ENCODE measurements around the gene PARN.

Gene PARN

DNA sequence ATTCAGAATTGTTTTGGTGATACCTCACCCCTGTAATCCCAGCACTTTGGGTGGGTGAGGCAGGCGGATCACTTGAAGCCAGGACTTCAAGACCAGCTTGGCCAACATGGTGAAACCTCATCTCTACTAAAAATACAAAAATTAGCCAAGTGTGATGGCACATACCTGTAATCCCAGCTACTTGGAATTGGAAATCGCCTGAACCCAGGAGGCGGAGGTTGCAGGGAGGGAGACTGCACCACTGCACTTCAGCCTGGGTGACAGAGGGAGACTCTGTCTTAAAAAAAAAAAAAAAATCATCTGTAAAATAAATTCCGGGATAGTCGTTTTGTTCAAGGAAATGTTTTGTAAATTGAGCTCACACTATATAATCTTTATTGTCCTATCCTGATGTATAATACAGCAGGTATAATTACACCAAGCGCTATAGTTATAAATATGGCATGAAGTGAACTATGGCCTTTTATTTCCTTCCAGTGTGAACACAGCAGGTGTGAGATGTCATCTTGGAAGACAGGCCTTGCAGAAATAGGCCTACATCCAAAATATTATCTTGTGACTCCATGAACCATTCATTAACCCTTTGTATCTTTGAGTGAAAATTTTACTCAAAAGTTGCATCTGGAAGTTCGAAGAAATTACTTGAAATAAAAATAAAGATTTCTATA lies 38.6 kb upstream of the PARN start:
- no peak for DNase-seq (ENCODE audit: low read depth)
- no peak overlapping the region for H3K4me3 ChIP-seq (replicated peaks; ENCODE audit: low read depth, low read length)
- TF ChIP-seq, protein P1, sequence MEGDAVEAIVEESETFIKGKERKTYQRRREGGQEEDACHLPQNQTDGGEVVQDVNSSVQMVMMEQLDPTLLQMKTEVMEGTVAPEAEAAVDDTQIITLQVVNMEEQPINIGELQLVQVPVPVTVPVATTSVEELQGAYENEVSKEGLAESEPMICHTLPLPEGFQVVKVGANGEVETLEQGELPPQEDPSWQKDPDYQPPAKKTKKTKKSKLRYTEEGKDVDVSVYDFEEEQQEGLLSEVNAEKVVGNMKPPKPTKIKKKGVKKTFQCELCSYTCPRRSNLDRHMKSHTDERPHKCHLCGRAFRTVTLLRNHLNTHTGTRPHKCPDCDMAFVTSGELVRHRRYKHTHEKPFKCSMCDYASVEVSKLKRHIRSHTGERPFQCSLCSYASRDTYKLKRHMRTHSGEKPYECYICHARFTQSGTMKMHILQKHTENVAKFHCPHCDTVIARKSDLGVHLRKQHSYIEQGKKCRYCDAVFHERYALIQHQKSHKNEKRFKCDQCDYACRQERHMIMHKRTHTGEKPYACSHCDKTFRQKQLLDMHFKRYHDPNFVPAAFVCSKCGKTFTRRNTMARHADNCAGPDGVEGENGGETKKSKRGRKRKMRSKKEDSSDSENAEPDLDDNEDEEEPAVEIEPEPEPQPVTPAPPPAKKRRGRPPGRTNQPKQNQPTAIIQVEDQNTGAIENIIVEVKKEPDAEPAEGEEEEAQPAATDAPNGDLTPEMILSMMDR (IDR thresholded peaks at IDR 0.05; ENCODE audit: low read length, missing control alignments), result no peak

DNA sequence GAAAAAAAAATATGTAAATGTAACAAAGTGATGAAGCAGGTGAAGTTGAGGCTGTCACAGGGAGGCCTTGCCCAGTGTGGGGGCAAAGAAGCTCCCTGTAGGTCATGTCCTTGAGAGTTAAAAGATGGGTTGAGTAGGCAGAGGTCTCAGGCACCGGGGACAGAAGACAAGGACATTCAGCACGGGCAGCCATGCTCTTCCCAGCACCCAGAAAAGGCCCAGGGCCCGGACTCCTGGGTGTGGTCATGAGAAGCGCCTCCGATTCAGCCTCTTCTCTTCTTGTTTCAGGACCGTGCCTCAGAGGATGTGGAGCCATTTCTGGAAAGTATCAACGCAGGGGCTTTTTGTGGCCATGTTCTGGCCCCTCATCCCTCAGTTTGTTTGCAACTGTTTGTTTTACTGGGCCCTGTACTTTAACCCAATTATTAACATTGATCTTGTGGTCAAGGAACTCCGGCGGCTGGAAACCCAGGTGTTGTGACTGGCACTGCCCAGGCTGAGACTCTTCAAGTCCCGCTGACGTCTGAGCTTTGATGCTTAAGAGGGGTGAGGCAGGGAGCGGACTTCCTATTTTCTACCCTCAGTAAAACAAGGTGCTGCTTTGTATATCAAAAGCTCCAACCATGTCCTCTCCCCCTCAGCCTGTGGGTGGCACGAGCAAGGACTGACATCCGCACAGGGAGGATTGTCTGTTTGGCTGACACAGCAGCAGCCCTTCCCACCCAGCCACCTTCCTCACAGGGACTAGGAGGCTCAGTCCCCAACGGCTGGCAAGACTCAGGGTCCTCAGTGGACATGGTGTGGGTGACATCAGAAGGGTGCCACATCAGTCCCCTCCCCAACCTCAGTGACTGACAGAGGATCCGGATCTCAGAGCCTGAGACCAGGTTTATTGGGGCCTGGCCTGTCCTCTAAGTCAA lies 37.5 kb upstream of the PARN start:
- H3K4me3 ChIP-seq (replicated peaks; ENCODE audit: low read depth, low read length), result no peak overlapping the region
- DNase-seq (ENCODE audit: low read depth), result no peak
- TF ChIP-seq, protein P1 (IDR thresholded peaks at IDR 0.05; ENCODE audit: low read length, missing control alignments), result no peak

DNA sequence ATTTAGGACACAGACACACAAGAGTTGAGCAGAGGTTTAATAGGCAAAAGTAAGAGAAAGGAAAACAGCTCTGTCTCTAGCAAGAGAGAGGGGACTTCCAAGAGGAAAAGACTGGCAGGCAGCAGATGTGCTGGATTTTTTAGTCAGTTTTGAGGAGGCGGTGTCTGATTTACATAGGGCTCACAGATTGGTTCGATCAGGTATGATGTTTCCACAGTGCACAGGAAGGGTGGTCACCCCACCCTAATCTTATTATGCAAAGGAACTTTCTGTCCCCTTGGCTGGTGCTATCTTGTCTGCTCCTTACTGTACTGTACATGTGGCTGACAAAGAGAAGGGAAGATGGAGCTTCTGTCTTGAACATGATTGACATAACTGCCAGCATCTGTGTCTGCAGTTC lies 28.0 kb upstream of the PARN start:
- H3K4me3 ChIP-seq (replicated peaks; ENCODE audit: low read depth, low read length), result no peak overlapping the region
- peak; percentile 23 for DNase-seq (ENCODE audit: low read depth)
- TF ChIP-seq, protein P1 (IDR thresholded peaks at IDR 0.05; ENCODE audit: low read length, missing control alignments), result no peak

DNA sequence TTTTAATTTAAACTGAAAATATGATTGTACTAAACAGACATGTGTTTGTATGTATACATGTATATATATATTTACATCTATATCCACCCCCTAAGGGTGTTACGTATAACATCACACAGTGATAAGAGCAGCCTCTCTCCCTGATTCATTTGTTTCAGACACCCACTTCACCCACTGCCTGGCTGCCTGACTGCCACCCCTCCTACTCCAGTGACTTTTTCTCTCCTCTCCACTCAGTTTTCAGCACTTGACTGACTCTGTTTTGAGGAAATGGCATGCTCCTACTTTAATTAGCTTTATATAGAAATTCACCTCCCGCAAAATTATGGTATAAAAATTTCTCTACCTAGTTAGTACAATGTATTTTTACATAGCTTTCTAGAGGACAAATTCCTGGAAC lies 22.7 kb upstream of the PARN start:
- H3K4me3 ChIP-seq (replicated peaks; ENCODE audit: low read depth, low read length), result no peak overlapping the region
- TF ChIP-seq, protein P1 (IDR thresholded peaks at IDR 0.05; ENCODE audit: low read length, missing control alignments), result no peak
- DNase-seq (ENCODE audit: low read depth), result no peak

DNA sequence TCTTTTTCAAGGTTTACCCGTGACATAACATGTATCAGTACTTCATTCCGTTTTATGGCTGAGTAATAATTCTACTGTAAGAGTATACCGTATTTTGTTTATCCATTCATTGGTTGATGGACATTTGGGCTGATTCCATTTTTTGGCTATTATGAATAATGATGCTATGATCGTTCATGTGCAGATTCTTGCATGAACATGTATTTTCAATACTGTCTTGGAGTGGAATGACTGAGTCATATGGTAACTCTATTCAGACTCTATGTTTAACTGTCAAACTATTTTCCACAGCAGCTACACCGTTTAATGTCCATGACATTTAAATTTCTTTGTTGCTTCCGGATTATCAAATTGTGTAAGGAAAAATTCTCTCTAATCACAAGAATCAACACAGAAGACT lies 20.6 kb upstream of the PARN start:
- DNase-seq (ENCODE audit: low read depth), result no peak
- TF ChIP-seq, protein P1 (IDR thresholded peaks at IDR 0.05; ENCODE audit: low read length, missing control alignments), result no peak

DNA sequence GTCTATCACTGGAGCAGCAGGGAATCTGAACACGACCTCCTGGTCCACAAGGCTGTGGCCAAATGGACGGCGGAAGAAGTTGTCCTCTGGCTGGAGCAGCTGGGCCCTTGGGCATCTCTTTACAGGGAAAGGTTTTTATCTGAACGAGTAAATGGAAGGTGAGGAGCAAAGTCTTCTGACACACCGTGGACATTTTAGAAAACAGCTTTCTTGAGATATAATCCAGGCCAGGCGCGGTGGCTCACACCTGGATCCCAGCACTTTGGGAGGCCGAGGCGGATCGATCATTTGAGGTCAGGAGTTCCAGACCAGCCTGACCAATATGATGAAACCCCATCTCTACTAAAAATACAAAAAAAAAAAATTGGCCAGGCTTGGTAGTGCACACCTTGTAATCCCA lies 19.8 kb upstream of the PARN start:
- TF ChIP-seq, protein P1 (IDR thresholded peaks at IDR 0.05; ENCODE audit: low read length, missing control alignments), result no peak
- no peak for DNase-seq (ENCODE audit: low read depth)

More for the DNA sequence above, 20.6 kb upstream of the PARN start:
- no peak overlapping the region for H3K4me3 ChIP-seq (replicated peaks; ENCODE audit: low read depth, low read length)

More for the DNA sequence above, 19.8 kb upstream of the PARN start:
- no peak overlapping the region for H3K4me3 ChIP-seq (replicated peaks; ENCODE audit: low read depth, low read length)
